HG02870 (cell line): ENCODE data around the gene KCNN4.
"Not testable (repeated sequence)": the region's sequence is repeated elsewhere in the genome, so short reads cannot be mapped to it uniquely, and the experiment has no call there.

Experiments used
- ATAC-seq: cut with Tn5 transposase; IDR thresholded peaks from one replicate; pipeline ENCODE4 v1.9.1; 2021; ENCODE audit warnings: mild to moderate bottlenecking, moderate library complexity; ENCODE audit not compliant: unreplicated experiment

KCNN4 gene

GRCh38 chr19:43775299-43775890 is 5.4 kb downstream of the KCNN4 start:
- no peak for ATAC-seq

- ATAC-seq = not testable (repeated sequence)
Measured at GRCh38 chr19:43774940-43775258, 5.9 kb downstream of the KCNN4 start.

GRCh38 chr19:43774103-43774939 is 6.5 kb downstream of the KCNN4 start:
- no peak for ATAC-seq

GRCh38 chr19:43773725-43774102 is 7.1 kb downstream of the KCNN4 start:
- no peak for ATAC-seq

GRCh38 chr19:43769256-43769655 is 11.5 kb downstream of the KCNN4 start:
- ATAC-seq = no peak

DNA sequence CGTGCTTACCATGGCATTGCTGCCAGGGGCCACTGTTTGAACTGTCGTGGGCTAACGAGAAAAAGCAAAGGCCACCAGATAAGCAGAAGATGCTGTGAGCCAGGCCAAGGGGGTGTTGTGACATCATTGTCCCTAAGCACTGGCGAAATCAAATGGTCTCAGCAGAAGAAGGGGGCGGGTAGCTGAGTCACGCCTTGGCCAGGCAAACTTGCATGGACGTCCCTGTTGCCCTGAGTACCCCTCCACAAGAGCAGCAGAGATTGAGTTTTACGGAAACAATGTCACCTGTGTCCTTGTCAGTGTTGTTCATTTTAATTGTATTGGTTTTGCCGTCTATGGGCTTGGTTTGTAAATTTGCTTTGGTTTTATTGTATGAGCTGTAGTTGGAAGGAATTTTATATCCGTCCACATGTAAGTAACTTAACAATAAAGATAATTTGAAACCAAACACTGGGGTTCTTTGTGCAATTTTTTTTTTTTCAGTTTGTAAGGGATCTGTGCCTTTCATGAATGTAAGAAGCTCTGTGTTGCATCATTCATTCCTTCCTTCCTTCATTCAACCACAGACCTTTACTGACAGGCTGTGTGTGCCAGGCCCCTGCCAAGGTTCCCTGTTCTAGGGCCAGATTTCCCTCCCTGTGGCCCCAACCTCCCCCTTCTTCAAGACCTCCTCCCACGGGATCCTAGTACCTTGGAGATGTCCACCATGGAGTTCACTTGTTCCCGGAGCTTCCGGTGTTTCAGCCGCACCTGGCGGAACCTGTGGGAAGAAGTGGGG is 12.3 kb downstream of the KCNN4 start:
- no peak for ATAC-seq

DNA sequence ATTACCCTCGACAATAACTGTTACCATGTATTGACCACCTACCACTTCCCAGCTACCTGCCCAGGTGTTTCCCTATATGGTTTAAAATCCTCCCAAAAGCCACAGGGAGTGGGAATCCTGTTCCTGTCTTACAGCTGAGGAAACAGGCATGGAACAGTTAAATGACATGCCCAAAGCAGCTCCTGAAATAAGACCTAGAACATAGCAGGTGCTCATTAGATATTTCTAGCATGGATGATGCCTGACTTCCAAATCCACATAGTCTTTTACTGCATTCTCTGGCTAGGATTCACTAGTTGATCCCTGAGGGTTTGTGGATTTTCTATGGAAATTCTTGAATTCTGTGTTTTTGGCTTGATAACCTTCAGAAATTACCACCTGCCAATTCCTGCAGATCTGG is 13.0 kb downstream of the KCNN4 start:
- no peak for ATAC-seq

DNA sequence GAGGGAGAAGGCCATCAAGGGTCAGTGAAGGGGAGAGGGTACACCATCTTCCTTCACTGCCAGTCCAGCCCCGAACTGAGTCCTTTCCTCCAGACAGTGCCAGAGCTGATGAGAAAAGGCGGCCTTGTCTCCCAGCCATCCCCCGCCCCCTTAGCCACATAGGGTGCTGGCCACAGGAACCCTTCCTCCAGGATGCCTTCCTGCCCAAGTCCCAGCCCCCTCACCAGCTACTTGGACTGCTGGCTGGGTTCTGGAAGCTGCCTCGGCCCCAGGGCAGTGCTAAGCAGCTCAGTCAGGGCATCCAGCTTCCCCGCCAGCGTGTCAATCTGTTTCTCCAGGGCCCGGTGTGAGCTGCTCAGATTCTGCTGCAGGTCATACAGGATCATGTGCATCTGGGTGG is 13.5 kb downstream of the KCNN4 start:
- ATAC-seq = no peak

GRCh38 chr19:43766755-43767043 is 14.1 kb downstream of the KCNN4 start:
- ATAC-seq = no peak

DNA sequence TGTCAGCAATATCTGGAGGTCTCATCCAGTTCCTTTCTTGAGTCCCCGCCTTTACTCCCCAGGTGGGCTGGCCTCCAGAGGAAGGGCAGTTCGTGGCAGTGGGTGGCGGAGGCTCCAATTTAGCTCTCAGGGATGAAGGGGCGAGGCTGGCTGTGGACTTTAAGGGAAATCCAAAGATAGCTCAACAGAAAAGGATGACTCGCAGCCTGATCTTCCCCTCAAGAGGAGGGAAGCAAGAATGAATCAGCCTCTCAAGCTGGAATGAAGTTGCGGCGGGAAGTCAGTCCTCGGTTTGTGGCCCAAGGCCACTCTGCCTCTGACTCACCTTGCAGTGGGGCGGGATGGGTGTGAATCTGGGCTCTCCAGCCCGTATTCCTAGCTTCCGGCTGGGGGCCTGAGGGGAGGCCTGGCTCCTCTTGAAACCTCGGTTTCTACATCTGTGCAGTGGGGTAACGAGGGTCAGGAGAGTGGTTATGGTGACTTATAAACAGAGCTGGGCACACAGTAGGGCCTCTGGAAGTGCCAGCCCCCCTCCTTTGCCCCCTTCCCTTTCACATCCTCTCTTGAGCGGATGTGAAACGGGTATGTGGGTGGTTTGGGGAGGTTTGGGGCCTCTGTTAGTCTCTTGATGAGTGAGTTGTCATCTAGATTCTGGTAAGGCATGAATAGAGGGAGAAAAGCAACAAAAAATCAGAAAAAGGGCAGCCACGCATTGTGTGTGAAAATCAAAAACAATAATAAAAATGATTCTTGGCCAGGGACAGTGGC is 15.5 kb downstream of the KCNN4 start:
- peak; percentile 62 for ATAC-seq

- ATAC-seq = not testable (repeated sequence)
Measured at GRCh38 chr19:43764684-43765083, 16.1 kb downstream of the KCNN4 start.

DNA sequence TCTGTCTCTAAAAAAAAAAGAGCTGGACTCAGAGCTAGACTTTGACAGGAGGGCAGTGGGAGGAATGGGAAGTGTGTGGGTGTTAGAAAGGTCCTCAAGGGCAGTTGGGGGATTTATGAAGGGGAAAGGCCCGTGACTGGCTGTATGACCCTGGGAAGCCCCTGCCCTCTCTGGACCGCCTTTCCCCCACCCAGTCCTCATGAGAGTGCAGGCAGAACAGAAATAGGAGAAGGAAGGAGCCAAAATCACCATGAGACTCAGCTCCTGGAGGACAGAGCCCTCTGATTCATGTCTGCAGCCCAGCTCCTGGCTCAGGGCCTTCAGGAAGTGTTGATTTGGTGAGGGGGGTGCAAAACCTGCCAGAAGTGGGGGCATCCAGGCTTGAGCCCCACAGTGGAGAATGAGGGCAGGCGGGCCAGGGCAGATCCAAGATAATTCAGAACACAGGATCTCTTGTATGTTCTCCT is 17.3 kb downstream of the KCNN4 start:
- no peak for ATAC-seq

GRCh38 chr19:43762814-43763213 is 18.0 kb downstream of the KCNN4 start:
- no peak for ATAC-seq

GRCh38 chr19:43760941-43761340 is 19.8 kb downstream of the KCNN4 start:
- no peak for ATAC-seq

GRCh38 chr19:43759515-43759914 is 21.3 kb downstream of the KCNN4 start:
- no peak for ATAC-seq

GRCh38 chr19:43755256-43755801 is 25.4 kb downstream of the KCNN4 start:
- no peak for ATAC-seq

DNA sequence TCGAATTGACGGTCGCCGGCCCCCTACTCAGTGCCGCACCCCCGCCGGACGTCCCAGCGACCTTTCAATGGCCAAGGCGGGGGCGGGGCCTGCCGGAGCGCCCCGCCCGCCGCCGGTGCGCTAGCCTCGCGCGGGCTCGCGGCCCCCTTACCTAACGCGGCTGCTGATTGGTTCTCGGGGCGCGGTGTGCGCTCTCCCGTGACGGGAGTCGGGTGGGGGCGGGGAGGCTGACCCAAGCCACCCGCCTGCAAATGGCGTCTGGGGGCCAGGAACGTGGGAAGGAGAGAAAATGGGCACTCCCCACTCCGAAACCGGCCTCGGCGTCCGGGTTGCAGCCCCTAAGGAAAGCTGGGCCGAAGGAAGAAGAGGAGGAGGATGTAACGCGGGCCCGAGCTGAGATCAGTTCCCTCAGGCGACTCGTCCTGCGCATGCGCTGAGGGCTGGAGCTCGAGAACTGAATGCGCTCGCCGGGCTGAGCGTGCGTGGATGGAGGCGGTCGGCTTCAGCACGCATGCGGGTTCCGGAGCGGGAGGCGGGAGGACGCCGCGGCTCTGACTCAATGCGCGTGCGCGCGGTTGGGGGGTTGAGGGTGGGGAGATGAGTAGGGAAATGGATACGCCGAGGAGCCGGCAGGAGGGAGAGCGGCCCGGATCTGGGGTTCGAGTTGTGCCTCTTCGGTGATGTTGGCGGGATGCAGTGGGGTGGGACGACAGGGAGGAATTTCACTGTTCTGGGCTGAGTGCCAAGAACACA is 26.1 kb downstream of the KCNN4 start, which contains the start of gene SMG9:
Gene SMG9, minus strand, starts transcription at position 460 of the 753 bp plus-strand sequence. CDS start 4,221 bp downstream, outside the sequence.
- ATAC-seq = peak; percentile 50

- no peak for ATAC-seq
Measured at GRCh38 chr19:43754253-43754502, 26.6 kb downstream of the KCNN4 start.

GRCh38 chr19:43752287-43752875 is 28.4 kb downstream of the KCNN4 start:
- ATAC-seq = no peak
